Measurements from ENCODE around the gene CD101. TPM values are rescaled to one million over a fixed set of nuclear protein-coding genes. Genes with fewer than 3 reads are reported as not detected.

CD101 gene
- total and polyA plus RNA-seq, 10 donors: 1.0 to 15.9 (median 6.8) TPM

DNA sequence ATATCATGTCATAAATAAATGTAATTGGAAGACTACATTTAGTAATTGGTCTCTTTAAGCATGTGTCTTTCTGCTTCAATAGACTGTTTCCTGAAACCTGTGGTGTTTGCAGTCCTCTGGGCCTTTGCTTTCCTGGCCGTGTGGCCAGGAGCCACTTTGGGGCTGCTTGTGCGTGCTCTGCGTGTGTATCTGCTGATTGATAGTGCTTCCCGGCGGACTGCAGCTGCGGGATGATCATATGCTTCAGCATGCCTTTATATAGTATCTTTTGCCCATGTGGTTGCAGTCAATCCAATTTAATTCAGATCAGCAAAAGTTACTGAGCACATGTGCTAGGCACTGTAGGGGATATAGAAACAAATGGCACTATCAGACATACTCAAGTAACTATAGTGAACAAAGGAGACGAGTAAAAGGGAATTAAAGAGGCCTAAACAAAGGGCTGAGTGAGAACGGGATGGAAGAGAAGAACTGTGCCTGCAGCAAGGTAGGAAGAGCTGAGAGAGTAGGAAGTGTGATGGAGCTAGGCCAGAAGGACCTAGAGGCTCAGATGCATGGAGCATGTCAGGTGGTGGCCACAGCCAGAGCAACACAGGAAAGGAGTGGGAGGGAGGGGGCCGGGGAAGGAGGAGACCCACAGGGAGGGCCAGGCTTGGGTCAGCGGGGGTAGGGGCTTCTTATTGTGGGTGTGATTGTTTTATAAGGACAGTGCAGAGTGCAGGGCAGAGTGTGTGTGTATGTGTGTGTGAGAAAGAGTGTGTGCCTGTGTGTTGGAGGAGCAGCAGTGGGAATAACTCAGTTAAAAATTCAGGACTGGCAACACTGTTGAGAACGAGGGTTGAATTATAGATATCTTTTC, 31.4 kb downstream of the CD101 start:
- TF ChIP-seq POLR2AphosphoS5 (IDR thresholded peaks at IDR 0.05) (no peak), POLR2A (IDR thresholded peaks at IDR 0.05) (no peak), CTCF (IDR thresholded peaks at IDR 0.05 in 8 of 11, conservative IDR thresholded peaks at IDR 0.05 in 3 of 11) (no peak)
- WGBS, 5 donors: 68 to 82% (median 73%) methylated on average over 11 of the region's 11 CpGs

DNA sequence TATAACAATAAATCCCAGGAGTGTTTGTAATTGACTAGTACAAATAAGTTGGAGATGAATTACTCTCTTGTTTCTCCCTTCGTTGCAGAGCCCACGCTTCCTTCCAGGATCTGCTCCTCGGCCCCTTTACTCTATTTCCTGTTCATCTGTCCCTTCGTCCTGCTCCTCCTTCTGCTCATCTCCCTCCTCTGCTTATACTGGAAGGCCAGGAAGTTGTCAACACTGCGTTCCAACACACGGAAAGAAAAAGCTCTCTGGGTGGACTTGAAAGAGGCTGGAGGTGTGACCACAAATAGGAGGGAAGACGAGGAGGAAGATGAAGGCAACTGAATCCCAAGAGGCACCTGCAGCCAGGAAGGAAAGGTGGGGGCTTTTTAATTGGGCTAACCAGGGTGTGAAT, 32.2 kb downstream of the CD101 start:
- WGBS, 5 donors: 69 to 81% (median 79%) methylated on average over 7 of the region's 7 CpGs
- Histone ChIP-seq H3K4me1 (no peaks in the 10 kb centered on the region), H3K27ac (no peak overlapping the region), H3K27me3 (replicated peaks in 1 of 7) (no peaks in the 10 kb centered on the region), H3K36me3 (peaks cover 0 to 22% (median 0%) of the 10 kb centered on the region in 6 donors), H3K4me3 (no peak overlapping the region), H3K9me3 (no peaks in the 10 kb centered on the region)
- TF ChIP-seq POLR2A (IDR thresholded peaks at IDR 0.05) (no peak), POLR2AphosphoS5 (IDR thresholded peaks at IDR 0.05) (no peak), CTCF (IDR thresholded peaks at IDR 0.05 in 8 of 11, conservative IDR thresholded peaks at IDR 0.05 in 3 of 11) (no peak)
- intact Hi-C loops (cut with DNase I; ENCODE audit: low total_unique reads): no loop called here
- DNase-seq: no peak

More for the DNA sequence above, 31.4 kb downstream of the CD101 start:
- DNase-seq: no peak
- Histone ChIP-seq H3K27me3 (replicated peaks in 1 of 7) (no peaks in the 10 kb centered on the region), H3K4me3 (no peak overlapping the region), H3K9me3 (no peaks in the 10 kb centered on the region), H3K36me3 (peaks cover 0 to 22% (median 0%) of the 10 kb centered on the region in 6 donors), H3K27ac (no peak overlapping the region), H3K4me1 (no peaks in the 10 kb centered on the region)
- intact Hi-C loops (cut with DNase I; ENCODE audit: low total_unique reads): no loop called here

GRCh38 chr1:117034791-117035290, 33.3 kb downstream of the CD101 start:
- H3K36me3 ChIP-seq: peaks cover 0 to 22% (median 0%) of the 10 kb centered on the region in 6 donors
- intact Hi-C loops (cut with DNase I; ENCODE audit: low total_unique reads): no loop called here
- TF ChIP-seq CTCF (IDR thresholded peaks at IDR 0.05 in 8 of 11, conservative IDR thresholded peaks at IDR 0.05 in 3 of 11): no peak
- no peak for TF ChIP-seq POLR2A (IDR thresholded peaks at IDR 0.05)
- TF ChIP-seq POLR2AphosphoS5 (IDR thresholded peaks at IDR 0.05): no peak
- no peaks in the 10 kb centered on the region for H3K9me3 ChIP-seq
- no peak overlapping the region for H3K27ac ChIP-seq
- no peak overlapping the region for H3K4me3 ChIP-seq
- H3K27me3 ChIP-seq (replicated peaks in 1 of 7): no peaks in the 10 kb centered on the region
- no peaks in the 10 kb centered on the region for H3K4me1 ChIP-seq
- WGBS, 5 donors: 90 to 98% (median 91%) methylated on average over 7 of the region's 7 CpGs
- no peak for DNase-seq

DNA sequence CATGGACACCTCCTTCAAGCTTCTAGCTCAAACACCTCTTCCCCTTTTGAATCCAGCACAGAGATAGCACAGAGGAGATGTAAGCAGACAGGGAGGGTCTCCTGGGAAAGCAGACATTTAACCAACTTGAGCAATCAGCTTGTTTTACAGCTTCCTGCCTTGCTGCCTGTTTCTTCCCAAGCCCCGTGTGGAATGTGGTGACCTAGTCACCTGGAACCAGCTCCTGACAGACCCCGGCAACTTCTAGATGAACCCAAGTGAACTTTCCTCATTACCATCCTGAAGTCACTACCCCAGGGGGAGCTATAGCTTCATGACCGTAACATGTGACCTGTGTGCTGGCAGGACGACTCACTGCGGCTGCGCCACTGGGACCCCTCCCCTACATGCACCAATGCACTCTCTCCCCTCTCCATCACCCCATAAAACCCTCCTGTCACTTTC, 34.5 kb downstream of the CD101 start:
- Histone ChIP-seq H3K27ac (no peak overlapping the region), H3K4me3 (no peak overlapping the region), H3K9me3 (no peaks in the 10 kb centered on the region), H3K27me3 (replicated peaks in 1 of 7) (no peaks in the 10 kb centered on the region), H3K4me1 (no peaks in the 10 kb centered on the region), H3K36me3 (peaks cover 0 to 22% (median 0%) of the 10 kb centered on the region in 6 donors)
- DNase-seq: no peak
- TF ChIP-seq POLR2A (IDR thresholded peaks at IDR 0.05) (no peak), CTCF (IDR thresholded peaks at IDR 0.05 in 8 of 11, conservative IDR thresholded peaks at IDR 0.05 in 3 of 11) (no peak), POLR2AphosphoS5 (IDR thresholded peaks at IDR 0.05) (no peak)
- WGBS, 5 donors: 65 to 75% (median 68%) methylated on average over 6 of the region's 6 CpGs
- intact Hi-C loops (cut with DNase I; ENCODE audit: low total_unique reads): no loop called here

All from spleen (tissue), 11 donors.